NCI-H526 (cell line): ENCODE measurements around the gene GZMM.

Source experiments
- DNase-seq, 2 experiments: peaks; one replicate each; lab custom pipeline; 2025; lab: John Stamatoyannopoulos, UW

GZMM gene

GRCh38 chr19:597406-598315 lies 53.8 kb downstream of the GZMM start:
- DNase-seq = no peak
